ENCODE results near the gene GTPBP4.
"Not testable (repeated sequence)": the region's sequence is repeated elsewhere in the genome, so short reads cannot be mapped to it uniquely, and the experiment has no call there.

GRCh38 chr10:1066734-1067133 is 78.5 kb downstream of the GTPBP4 start:
- TF ChIP-seq CTCF (IDR thresholded peaks at IDR 0.05; ENCODE audit: low read length); EZH2 (IDR thresholded peaks at IDR 0.05; ENCODE audit: borderline replicate concordance, low read length): not testable (repeated sequence)
